Peyer's patch (tissue), 4 donors: ENCODE results near the gene CDH6.

ENCODE experiments used
- POLR2A ChIP-seq, 2 donors: fragments of 450-650 bp; IDR thresholded peaks; one replicate each; pipeline ENCODE4 v1.5.1; 2017; ENCODE audit warnings: antibody characterized with exemption in 2 of 2, mild to moderate bottlenecking in 2 of 2, moderate library complexity in 2 of 2
- TF ChIP-seq, protein P1 (sequence below), 6 experiments: fragments of 450-650 bp in 4 of 6; fragments of 200-600 bp in 2 of 6; sonication (generic) in 1 of 6; IDR thresholded peaks; one replicate each; pipeline ENCODE4 v1.5.1; 2017 to 2019; ENCODE audit warnings: antibody characterized with exemption in 6 of 6, mild to moderate bottlenecking in 3 of 6, moderate library complexity in 1 of 6

DNA sequence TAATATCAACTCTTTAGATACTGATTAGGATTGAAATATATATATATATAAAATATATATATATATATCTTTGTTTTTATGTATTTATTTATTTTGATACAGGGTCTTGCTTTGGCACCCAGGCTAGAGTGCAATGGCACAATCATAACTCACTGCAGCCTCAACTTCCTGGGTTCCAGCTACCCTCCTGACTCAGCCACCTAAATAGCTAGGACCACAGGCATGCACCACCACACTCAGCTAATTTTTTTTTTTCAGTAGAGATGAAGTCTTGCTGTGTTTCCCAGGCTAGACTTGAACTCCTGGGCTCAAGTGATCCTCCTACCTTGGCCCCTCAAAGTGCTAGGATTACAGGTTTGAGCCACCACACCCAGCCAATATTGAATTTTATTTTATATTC lies 20.6 kb upstream of the CDH6 start:
- TF ChIP-seq, protein P1, sequence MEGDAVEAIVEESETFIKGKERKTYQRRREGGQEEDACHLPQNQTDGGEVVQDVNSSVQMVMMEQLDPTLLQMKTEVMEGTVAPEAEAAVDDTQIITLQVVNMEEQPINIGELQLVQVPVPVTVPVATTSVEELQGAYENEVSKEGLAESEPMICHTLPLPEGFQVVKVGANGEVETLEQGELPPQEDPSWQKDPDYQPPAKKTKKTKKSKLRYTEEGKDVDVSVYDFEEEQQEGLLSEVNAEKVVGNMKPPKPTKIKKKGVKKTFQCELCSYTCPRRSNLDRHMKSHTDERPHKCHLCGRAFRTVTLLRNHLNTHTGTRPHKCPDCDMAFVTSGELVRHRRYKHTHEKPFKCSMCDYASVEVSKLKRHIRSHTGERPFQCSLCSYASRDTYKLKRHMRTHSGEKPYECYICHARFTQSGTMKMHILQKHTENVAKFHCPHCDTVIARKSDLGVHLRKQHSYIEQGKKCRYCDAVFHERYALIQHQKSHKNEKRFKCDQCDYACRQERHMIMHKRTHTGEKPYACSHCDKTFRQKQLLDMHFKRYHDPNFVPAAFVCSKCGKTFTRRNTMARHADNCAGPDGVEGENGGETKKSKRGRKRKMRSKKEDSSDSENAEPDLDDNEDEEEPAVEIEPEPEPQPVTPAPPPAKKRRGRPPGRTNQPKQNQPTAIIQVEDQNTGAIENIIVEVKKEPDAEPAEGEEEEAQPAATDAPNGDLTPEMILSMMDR (IDR thresholded peaks at IDR 0.05), result no peak
- no peak for TF ChIP-seq POLR2A (IDR thresholded peaks at IDR 0.05)
